Brain pericyte (primary cell): ENCODE measurements around the gene SLC40A1.

ENCODE experiments used
- DNase-seq: peaks from one replicate; pipeline ENCODE4 v3.0.0-alpha.2; 2012; ENCODE audit warnings: low read depth, low spot score

Gene SLC40A1

DNA sequence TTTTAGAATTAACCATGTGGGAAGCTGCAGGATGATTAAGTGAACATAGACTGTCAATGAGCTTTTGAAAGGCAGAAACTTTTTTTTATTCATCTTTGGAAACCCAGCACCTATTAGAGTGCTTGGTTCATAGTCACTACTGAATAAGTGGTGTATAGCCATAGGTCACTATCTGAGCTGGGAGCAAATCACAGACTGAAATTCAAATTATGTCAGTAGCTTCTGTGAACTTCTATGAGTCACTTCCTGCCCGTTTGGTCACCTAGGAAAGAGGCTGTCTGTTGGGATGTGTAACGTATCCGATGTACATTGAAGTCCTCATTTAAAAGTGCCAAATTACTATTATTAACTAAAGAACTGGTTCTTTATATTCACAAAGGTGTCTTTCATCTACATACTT, 20.5 kb upstream of the SLC40A1 start:
- DNase-seq: no peak

DNA sequence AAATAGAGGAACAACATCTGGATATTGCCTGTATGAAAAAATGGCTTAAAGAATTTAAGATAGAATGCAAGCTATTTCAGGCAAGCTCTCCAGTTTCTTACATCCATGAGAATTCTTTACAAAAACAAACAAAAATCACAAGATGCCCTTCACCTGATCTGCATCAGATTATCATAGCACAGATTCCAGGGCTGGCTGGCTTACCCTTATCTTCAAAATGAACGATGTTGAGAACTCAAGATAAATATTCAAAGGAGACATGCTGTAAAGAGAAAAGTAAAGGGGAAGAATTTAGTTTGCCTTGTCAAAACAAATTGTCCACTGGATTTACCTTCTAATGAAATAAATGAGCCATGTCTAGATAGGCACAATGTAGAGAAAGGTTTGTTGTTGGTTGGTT, 18.7 kb upstream of the SLC40A1 start:
- no peak for DNase-seq

DNA sequence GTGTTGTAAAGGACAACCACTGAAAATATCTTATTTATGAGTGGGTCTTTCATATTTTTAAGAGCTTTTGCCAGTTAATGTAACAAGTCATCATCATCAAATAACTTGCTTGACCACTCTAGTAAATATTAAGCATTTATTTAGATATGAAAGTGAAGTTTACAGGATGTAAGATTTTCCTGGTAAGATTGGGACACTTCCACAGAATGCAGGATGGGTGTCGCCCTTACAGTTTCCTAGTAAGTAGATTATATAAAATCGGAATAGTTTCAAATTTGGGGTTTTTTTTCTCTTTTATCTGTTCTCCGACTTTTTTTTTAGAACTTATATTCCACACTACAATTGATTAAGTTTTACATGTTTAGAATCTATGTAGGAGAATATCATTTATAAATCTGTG, 14.8 kb upstream of the SLC40A1 start:
- DNase-seq: no peak

DNA sequence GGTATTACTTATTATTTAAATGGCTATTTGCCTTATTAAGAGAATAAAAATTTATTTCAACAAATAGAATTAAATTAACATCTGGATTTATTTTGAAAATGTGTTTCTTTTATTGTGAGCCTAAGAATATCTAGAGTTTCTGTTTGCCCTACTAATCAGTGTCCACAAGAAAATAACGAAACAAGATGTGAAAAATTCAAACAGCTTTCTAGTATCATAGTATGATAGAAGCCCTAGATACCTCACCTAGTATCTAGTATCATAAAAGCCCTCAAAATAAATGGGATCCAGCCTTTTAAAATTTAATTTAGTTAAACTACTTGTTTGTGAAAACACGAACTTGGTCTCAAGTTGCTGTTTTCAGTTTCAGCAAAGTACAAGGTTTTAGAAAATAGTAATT, 13.7 kb upstream of the SLC40A1 start:
- no peak for DNase-seq

DNA sequence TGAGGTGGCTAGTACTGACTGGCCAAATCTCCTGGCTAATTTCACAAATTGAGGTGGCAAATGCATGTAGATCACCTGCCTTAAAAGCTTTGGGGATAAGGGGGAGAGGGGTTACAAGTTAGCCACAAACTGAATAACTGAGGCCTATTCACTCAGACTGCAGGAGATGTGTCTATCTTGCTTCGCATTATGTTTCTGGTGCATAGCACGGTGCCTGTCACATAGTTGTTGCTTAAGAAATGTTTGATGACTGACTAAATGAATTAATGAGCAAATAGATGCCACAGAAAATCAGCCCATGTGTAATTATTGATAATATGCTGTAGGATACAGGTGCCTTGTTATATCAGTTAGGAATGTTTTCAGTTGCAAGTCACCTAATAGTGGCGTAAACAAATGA, 12.5 kb upstream of the SLC40A1 start:
- DNase-seq: no peak

DNA sequence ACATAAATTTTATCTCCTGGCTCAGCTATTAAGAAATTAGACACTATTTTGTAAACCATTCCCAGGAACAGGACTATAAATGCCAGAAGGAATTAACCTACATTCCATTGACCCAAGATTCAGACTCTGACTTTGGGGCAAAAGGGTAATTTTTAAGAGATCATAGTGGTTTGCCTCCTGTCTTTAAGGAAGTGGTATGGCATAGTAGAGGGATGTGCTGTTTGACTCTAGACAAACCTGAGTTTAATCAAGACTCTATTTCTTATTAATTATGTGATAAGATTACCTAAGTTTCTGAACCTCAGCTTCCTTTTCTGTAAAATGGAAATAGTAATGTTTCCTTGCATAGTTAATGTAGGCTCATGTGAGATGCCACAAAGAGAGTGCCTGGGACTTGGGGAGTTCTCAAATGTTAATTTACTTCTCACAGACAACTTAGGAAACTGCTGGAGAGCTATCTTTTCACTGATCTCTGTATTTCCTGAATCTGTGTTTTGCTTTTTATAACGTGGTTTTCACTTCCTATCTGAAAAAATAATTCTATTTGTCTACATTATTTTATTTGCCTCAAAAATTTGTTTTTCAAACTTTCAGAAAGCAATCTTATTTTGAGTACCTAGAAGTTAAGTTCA, 11.9 kb upstream of the SLC40A1 start:
- DNase-seq: no peak

DNA sequence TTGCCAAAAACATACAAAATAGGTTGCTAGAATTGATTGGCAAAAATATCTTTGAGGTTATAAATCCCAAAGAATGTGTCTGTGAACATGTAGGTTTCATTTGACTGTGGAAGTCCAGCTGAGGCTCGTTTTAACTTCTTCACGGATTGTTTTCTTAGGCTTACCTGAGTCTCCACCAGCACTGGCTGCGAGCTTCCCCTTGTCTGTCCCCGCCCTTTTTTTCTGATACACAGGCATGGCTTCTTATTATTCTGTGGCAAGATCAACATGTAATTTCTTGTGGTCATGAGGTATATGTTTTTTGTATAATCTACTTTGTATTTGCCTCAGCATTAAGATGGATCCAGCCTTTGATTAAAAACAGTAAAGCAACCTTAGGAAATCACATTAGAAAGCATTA, 7.2 kb upstream of the SLC40A1 start:
- no peak for DNase-seq

DNA sequence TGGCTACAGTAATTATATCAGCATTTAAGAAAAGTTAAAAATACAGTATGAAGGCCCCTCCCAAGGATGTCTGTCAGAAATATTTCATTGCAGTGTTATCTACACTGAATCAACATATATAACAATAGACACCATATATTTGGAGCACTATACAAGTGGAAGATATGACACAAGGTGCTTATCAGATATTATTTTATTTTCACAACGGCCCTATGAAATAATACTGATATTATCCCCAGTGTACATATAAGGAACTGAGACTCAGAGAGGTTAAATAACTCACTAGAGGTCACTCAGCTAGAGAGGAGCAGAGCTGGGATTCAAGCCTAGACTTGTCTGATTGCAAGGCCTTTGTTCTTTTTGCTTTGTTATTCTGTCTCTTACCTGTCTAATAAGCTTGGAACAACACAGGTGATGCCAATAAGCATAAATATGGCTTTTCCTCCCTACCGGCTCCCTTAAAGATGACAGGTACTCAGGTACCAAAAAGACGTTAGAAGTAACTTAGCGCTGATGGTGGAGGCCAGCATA, 4.7 kb upstream of the SLC40A1 start:
- DNase-seq: no peak

DNA sequence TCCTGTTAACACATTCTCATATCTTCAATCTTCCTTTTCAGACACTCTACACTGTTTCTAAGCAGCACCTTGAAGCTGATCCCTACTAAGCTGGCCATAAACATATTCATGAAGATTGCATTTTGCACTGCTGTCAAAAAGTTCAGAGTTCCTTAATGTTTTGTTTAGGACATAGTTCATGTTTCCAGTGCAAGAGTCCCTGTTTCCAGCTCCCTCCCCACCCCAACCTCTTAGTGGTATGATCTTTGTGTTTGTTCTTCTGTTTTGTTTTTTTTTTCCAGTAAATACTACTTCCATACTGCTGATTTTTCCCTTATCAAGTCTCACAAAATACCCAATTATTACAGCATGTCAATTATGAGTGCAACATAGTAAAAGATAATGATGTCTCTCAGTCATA, 4.1 kb upstream of the SLC40A1 start:
- DNase-seq: no peak

DNA sequence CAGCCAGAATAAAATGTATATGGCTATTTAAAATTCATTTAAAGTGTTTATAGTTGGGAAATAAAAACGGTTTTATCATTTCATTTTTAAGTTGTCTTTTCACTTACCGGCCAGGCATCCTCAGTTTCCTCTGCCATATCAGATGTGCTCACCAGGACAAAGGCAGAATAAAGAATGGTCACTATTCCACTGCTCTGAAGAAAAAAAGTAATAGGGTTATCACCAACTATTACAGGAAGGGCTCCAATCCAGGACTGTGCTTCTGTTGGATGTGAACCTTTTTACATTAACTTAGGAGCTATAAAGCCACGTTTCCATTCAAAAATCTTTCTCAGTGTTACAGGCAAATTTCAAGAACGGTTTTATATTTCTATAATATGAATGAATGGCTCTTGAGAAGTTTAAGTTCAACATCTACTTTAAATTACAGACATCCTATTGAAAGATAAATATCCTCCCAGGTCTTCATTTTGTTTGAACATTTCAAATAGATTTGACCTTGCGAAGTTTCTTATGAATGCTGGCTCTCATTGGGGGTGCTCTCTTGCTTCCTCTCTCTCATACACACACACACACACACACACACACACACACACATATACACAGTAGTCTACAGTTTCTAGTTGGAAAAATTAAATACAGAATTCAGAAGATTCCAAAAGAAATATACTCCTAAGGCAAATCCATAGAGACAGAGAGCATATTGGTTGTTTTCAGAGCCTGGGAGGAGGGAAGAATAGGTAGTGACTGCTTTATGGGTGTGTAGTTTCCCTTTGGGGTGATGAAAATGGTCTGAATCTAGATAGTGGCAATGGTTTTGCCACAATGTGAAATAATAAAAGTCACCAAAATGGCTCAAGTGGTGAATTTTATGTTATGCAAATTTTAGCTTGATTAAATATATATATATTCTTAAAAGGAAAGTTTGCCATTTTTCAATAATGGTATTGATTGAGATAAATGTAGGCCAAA, 2.9 kb upstream of the SLC40A1 start:
- no peak for DNase-seq

DNA sequence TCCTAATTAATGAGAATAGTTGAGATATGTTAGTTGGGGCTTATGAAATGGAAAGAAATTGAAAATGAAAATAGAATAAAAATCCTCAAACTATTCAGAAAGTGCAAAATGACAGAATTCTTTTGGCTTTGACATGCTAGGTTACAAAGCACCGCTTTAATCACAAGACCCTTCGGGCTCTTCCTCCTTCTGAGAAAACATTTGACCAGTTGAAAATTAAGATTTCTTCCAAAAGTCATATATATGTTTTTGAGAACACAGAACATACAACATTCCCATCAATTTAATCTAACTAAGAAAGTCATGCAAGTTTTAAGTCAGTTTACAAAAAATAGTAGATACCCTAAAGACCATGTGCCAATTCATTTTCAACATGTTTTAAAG, 2.2 kb upstream of the SLC40A1 start:
- DNase-seq: no peak

DNA sequence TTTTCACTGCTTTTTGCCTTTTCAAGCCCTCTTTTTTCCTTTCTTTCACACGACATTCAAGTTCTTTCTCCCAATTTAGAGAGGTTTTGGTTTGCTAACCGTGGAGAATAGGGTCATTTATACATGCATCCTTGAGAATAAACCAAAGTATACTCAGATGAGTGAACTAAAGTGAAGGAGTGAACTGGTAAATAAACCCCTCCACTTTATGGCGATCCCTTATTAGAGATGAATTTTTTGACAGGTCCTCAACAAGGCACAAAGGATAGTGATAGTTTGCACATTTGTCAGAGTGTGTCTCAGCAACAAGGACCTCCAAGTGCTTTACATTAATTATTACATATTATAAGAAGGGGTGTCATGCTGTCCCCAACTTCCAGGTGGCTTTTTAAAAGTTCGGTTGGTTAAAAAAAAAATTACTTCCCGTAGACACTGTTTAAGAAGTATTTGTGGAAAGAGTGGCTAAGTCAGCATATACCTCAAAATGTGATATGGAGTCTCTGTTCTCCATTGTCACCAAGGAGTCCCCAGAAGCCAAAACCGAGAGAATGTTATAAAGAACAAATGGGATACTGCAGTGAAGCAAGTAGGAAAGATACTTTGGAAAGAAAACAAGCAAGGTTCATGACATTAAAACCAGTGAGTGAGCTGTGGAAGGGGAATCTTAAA, 1.7 kb upstream of the SLC40A1 start:
- DNase-seq: no peak

DNA sequence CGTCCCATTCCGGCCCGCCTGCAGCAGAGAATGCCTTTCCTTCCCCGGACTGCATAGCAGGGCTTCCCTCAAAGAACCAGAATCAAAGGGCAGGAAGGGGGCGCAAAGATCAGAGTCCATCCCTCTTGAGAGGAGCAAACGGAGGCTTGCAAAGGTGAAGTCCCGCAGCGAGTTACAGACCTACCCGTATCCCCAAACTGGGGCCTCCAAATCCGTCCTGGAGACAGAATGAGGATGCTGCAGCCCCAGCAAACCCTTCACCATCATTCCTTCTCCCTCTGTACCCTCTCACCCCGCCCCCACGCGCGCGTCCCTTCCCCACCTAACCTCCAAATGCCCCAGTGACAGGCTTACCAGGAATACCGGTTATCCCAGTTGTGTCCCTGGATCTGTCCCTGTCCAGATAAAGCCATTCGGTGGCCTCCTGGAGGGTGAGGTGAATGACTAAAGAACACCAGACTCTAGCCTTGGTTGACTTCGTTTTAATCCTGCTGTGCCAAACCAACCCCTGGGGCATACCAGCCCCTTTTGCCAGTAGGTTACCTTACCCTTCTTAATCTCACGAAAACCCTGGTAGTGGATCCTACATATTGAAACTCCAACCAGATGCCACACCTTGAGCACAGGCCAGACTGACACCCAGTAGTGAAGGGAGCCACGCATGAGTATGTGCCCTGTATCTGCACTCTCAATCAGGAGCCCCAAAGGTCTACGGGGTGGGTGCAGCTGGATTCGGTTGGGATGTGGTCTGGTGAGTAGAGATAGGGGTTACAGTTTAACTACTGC, 961 bp upstream of the SLC40A1 start:
- DNase-seq: no peak

DNA sequence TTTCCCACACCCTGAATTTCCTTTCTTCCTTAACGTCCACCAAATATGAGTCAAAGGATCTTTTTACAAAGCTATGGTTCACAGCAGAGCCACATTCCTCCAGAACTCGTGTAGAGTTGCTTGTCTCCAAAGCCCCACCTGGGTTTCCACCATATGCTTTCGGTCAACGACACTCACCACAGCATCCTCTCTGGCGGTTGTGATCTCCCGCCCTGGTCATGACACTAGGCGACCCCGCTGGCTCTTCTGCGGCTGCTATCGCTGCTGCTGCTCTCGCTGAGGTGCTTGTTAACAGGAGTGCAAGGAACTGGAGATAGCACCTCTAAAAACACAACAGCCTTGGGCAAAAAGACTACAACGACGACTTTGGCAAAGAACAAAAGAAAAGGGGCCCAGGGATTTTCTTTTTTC, 340 bp downstream of the SLC40A1 start:
- no peak for DNase-seq

DNA sequence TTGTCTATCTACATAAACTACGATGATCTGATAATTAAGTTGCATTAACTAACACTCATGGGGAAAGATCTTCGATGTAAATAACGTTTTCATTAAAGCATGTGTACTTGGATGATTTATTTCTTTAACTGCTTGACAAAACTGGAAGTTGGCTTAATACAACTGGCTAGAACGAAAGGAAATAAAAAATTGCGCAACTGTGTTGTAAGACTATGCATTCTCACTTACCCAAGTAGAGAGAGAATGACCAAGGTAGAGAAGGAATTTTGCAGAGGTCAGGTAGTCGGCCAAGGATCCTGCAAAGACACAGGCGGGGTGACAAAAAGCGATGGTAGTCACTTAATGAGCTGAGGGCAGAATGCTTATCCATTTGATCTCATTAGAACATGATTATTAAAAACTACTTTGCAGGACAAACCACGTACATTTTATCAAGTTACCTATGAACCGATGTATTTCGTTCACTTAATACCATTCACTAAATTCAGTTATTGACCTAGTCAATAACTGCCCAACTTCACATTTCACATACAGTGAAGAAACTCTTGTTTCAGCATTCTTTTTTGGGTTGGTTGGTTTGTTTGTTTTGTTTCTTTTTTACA, 900 bp downstream of the SLC40A1 start:
- no peak for DNase-seq

DNA sequence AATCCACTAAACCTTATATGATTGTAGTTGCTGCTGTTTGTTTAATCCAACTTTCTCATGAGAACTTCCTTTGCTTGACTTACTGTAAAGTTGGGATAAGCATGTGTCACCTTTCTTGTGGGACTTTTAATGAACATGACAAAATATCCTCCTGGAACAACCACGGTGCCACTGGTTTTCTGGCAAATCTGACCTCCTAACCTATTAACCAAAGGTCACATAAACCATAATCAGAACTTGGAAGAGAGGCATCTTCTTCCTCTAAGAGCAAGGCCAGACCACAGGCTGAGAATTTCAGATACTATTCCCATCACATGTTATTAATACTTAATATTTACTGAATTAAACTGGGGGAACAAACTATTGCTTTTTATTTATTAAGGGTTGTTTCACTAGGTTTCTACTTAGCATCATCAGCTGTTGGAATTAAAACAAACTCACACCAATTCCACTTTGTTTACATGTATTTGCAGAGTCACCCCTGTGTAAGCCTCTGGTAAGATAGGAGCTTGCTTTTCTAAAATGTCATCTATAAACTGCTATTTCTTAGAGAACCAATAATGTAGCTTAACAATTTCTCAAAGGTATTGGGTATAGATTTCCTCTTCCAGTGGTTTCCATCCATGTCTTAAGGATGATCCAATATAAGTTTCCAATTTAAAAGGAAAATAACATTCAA, 2.2 kb downstream of the SLC40A1 start:
- no peak for DNase-seq

DNA sequence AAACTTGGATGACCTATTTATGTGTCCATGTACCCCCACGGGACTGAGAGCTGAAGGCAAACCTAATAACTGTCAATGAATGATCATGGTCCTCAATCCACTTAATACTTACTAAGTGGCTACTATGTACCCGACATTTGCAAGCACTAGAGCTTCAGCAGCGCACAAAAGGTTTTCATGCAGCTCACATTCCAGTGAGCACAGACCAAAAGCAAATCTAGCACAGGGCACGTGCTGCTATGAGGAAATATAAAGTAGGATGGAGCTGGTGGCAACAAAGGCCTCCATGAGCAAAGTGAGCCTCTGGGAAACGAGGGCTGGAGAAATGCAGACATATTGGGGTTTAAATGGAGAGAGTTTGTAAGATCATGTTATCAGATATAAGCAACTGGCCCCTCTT, 3.5 kb downstream of the SLC40A1 start:
- no peak for DNase-seq

DNA sequence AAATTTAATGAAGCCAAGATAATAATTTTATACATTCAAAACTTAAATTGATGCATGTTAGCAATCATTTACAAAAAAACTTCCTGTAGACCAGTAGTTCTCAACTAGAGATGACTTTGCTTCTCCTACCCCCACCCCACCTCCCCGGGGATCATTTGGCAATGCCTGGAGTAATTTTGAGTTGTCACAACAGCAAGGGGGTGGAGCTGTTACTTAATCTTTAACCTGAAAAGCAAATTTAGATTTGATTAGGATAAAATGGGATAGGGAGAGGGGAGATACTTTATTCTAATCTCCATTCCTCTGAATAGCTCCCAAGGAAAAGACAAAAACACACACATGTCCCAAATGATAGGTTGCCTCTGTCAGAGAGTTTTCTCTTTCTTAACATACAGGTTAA, 4.2 kb downstream of the SLC40A1 start:
- DNase-seq: no peak

DNA sequence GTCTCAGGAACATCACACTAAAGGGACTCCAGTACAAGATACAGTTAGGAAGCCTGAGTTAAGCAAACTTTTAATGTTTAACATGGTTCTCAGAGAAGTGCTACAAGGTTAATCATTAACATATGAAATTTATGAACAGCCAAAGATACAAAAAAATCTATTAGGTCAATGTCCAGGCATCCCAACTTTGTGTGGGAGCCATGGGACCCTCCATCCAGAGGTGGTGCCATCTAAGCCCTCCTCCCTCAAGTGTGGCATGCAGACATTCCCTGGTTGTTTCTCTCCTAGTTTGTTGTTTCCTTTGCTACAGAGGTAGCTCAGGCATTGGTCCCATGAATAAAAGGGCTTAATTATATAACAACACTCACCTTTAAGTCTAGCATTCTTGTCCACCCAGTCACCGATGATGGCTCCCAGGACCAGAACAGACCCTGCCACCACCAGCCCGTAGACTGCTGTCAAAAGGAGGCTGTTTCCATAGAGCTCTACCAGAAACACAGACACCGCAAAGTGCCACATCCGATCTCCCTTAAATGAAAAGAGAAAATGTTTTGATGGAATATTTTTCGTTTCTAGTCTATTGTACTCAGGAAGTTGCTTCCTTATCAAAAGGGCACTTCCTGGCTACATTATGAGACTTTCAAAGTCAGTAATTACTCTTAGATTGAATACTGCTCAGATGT, 5.7 kb downstream of the SLC40A1 start:
- no peak for DNase-seq

DNA sequence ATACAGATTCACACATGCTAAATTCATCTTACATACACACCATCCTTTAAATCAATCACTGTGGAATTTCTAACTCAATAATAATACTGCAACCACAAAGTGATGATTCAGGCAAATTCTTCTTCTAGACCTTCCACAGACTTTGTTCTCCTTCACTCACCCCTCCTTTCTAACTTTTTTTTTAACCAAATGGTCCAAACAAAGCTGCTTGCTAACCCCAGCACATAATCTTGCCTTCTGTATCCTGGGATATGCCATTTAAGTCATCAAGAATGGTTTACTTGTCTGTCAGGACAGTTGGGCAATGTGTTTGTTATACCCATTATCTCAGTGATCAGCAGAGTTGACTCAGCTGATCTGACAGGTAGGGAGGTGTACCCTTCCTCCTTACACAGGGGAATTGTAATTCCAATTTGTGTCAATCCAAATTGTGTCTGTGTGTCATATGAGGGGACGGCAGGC, 10.0 kb downstream of the SLC40A1 start:
- no peak for DNase-seq
